8988T (cell line): Measurements from ENCODE around the gene PAPPA.

Source experiments
- DNase-seq: peaks from one replicate; pipeline ENCODE4 v3.0.0; 2011

Gene PAPPA

GRCh38 chr9:116278326-116278725 lies 124.7 kb downstream of the PAPPA start:
- DNase-seq: no peak

GRCh38 chr9:116279230-116279629 lies 125.6 kb downstream of the PAPPA start:
- DNase-seq: no peak

- no peak for DNase-seq
Measured at GRCh38 chr9:116280529-116280928, 126.9 kb downstream of the PAPPA start.

GRCh38 chr9:116282597-116282996 lies 129.0 kb downstream of the PAPPA start:
- DNase-seq: no peak

GRCh38 chr9:116284518-116284917 lies 130.9 kb downstream of the PAPPA start:
- no peak for DNase-seq

GRCh38 chr9:116285320-116285719 lies 131.7 kb downstream of the PAPPA start:
- DNase-seq: no peak

GRCh38 chr9:116286297-116286696 lies 132.7 kb downstream of the PAPPA start:
- no peak for DNase-seq

GRCh38 chr9:116287721-116288120 lies 134.1 kb downstream of the PAPPA start:
- DNase-seq: no peak

- DNase-seq: no peak
Measured at GRCh38 chr9:116288658-116289057, 135.1 kb downstream of the PAPPA start.

- no peak for DNase-seq
Measured at GRCh38 chr9:116297346-116297745, 143.8 kb downstream of the PAPPA start.

GRCh38 chr9:116298249-116298648 lies 144.7 kb downstream of the PAPPA start:
- no peak for DNase-seq

- no peak for DNase-seq
Measured at GRCh38 chr9:116298878-116299391, 145.3 kb downstream of the PAPPA start.

GRCh38 chr9:116300360-116300870 lies 146.8 kb downstream of the PAPPA start:
- no peak for DNase-seq

GRCh38 chr9:116303270-116303669 lies 149.7 kb downstream of the PAPPA start:
- DNase-seq: no peak

- no peak for DNase-seq
Measured at GRCh38 chr9:116303886-116304538, 150.4 kb downstream of the PAPPA start.

GRCh38 chr9:116304761-116305160 lies 151.2 kb downstream of the PAPPA start:
- DNase-seq: no peak

- DNase-seq: no peak
Measured at GRCh38 chr9:116308076-116308475, 154.5 kb downstream of the PAPPA start.

GRCh38 chr9:116309900-116310611 lies 156.5 kb downstream of the PAPPA start:
- no peak for DNase-seq

- DNase-seq: no peak
Measured at GRCh38 chr9:116312221-116312620, 158.6 kb downstream of the PAPPA start.

GRCh38 chr9:116313638-116314037 lies 160.0 kb downstream of the PAPPA start:
- DNase-seq: no peak

GRCh38 chr9:116316246-116316645 lies 162.7 kb downstream of the PAPPA start:
- DNase-seq: no peak

- DNase-seq: no peak
Measured at GRCh38 chr9:116317503-116317902, 163.9 kb downstream of the PAPPA start.

GRCh38 chr9:116318468-116319374 lies 165.1 kb downstream of the PAPPA start:
- DNase-seq: no peak
